H9 (cell line): Measurements from ENCODE around the gene SCGB2A2. TPM values are rescaled to one million over a fixed set of nuclear protein-coding genes. Genes with fewer than 3 reads are reported as not detected.

Source experiments
- DNase-seq: peaks from one replicate; pipeline ENCODE4 v3.0.0-alpha.2; 2017
- H2AFZ ChIP-seq: one replicate; pipeline ENCODE4 v1.6.1; 2013; ENCODE audit warnings: mild to moderate bottlenecking, low read length, control low read depth, moderate library complexity
- H2AK5ac ChIP-seq: 2 replicates; pipeline ENCODE4 v1.6.1; 2013; ENCODE audit warnings: low read length, control low read depth, mixed read lengths; ENCODE audit not compliant: insufficient read length
- H2BK120ac ChIP-seq: one replicate; pipeline ENCODE4 v1.6.1; 2013; ENCODE audit warnings: low read depth, mild to moderate bottlenecking, low read length, control low read depth, inconsistent platforms; ENCODE audit not compliant: poor library complexity, severe bottlenecking
- H2BK12ac ChIP-seq: 2 replicates; pipeline ENCODE4 v1.6.1; 2013; ENCODE audit warnings: low read length, control low read depth, mixed read lengths, low read depth; ENCODE audit not compliant: insufficient read length
- H2BK15ac ChIP-seq: 2 replicates; pipeline ENCODE4 v1.6.1; 2013; ENCODE audit warnings: low read depth, low read length, control low read depth
- H2BK20ac ChIP-seq: one replicate; pipeline ENCODE4 v1.6.1; 2013; ENCODE audit warnings: low read depth, mild to moderate bottlenecking, low read length, control low read depth, inconsistent platforms; ENCODE audit not compliant: poor library complexity, severe bottlenecking
- H2BK5ac ChIP-seq: 2 replicates; pipeline ENCODE4 v1.6.1; 2013; ENCODE audit warnings: low read length, control low read depth, mixed read lengths; ENCODE audit not compliant: insufficient read length
- H3K14ac ChIP-seq: 2 replicates; pipeline ENCODE4 v1.6.1; 2013; ENCODE audit warnings: low read length, control low read depth; ENCODE audit not compliant: insufficient read depth
- H3K18ac ChIP-seq: 2 replicates; pipeline ENCODE4 v1.6.1; 2013; ENCODE audit warnings: low read depth, mild to moderate bottlenecking, mixed read lengths, low read length, control low read depth; ENCODE audit not compliant: insufficient read length
- H3K23ac ChIP-seq: 2 replicates; pipeline ENCODE4 v1.6.1; 2013; ENCODE audit warnings: low read length, control low read depth, mixed read lengths, low read depth; ENCODE audit not compliant: insufficient read length
- H3K23me2 ChIP-seq: 2 replicates; pipeline ENCODE4 v1.6.1; 2013; ENCODE audit warnings: low read depth, mild to moderate bottlenecking, mixed read lengths, low read length, control low read depth; ENCODE audit not compliant: insufficient read length, poor library complexity, severe bottlenecking
- H3K27ac ChIP-seq: 2 replicates; pipeline ENCODE4 v1.5.1; 2013; ENCODE audit warnings: low read length, control low read depth, mixed read lengths, low read depth; ENCODE audit not compliant: insufficient read length
- H3K27me3 ChIP-seq: 2 replicates; pipeline ENCODE4 v1.6.1; 2013; ENCODE audit warnings: low read length, control low read depth, inconsistent platforms; ENCODE audit not compliant: insufficient read depth
- H3K4ac ChIP-seq: 2 replicates; pipeline ENCODE4 v1.6.1; 2013; ENCODE audit warnings: low read depth, mild to moderate bottlenecking, control low read depth, inconsistent platforms, low read length, moderate library complexity
- H3K4me1 ChIP-seq: 2 replicates; pipeline ENCODE4 v1.6.1; 2013; ENCODE audit warnings: low read length, control low read depth, inconsistent platforms; ENCODE audit not compliant: insufficient read depth
- H3K4me2 ChIP-seq: 2 replicates; pipeline ENCODE4 v1.6.1; 2013; ENCODE audit warnings: low read length, control low read depth, mixed read lengths; ENCODE audit not compliant: insufficient read length, insufficient read depth
- H3K56ac ChIP-seq: 2 replicates; pipeline ENCODE4 v1.6.1; 2013; ENCODE audit warnings: low read depth, mild to moderate bottlenecking, mixed read lengths, low read length, control low read depth; ENCODE audit not compliant: insufficient read length
- H3K79me1 ChIP-seq: 2 replicates; pipeline ENCODE4 v1.6.1; 2013; ENCODE audit warnings: low read depth, mild to moderate bottlenecking, moderate library complexity, low read length, control low read depth, inconsistent platforms; ENCODE audit not compliant: insufficient read depth, poor library complexity, severe bottlenecking
- H3K79me2 ChIP-seq: 2 replicates; pipeline ENCODE4 v1.6.1; 2013; ENCODE audit warnings: low read length, control low read depth, inconsistent platforms; ENCODE audit not compliant: insufficient read depth
- H3K9ac ChIP-seq: 2 replicates; pipeline ENCODE4 v1.6.1; 2013; ENCODE audit warnings: low read length, control low read depth, mixed read lengths; ENCODE audit not compliant: insufficient read length; ENCODE audit errors: extremely low read depth
- H3K9me3 ChIP-seq: one replicate; pipeline ENCODE4 v1.6.1; 2013; ENCODE audit warnings: low read depth, low read length, inconsistent platforms; ENCODE audit not compliant: control insufficient read depth
- H3T11ph ChIP-seq: one replicate; pipeline ENCODE4 v1.6.1; 2013; ENCODE audit warnings: mild to moderate bottlenecking, low read length, control low read depth, inconsistent platforms
- H4K20me1 ChIP-seq: one replicate; pipeline ENCODE4 v1.6.1; 2013; ENCODE audit not compliant: control insufficient read depth, insufficient read length, insufficient read depth
- H4K5ac ChIP-seq: 2 replicates; pipeline ENCODE4 v1.6.1; 2013; ENCODE audit warnings: low read depth, mild to moderate bottlenecking, mixed read lengths, low read length, control low read depth; ENCODE audit not compliant: insufficient read length
- H4K8ac ChIP-seq: replicated peaks from 2 replicates; pipeline ENCODE4 v1.6.1; 2013; ENCODE audit warnings: low read length, control low read depth, mixed read lengths, low read depth; ENCODE audit not compliant: insufficient read length
- H4K91ac ChIP-seq: 2 replicates; pipeline ENCODE4 v1.6.1; 2013; ENCODE audit warnings: low read depth, mild to moderate bottlenecking, moderate library complexity, mixed read lengths, low read length, control low read depth; ENCODE audit not compliant: insufficient read length
- H3K27ac Mint-ChIP-seq, 3 experiments: 2 replicates in 2 of 3; 3 replicates in 1 of 3; pipeline ENCODE4 v1.8.0; 2020 to 2021; ENCODE audit warnings: mixed read lengths in 3 of 3, mild to moderate bottlenecking in 1 of 3, moderate library complexity in 1 of 3
- H3K27me3 Mint-ChIP-seq: 2 replicates; pipeline ENCODE4 v1.8.0; 2021; ENCODE audit warnings: low read depth, mild to moderate bottlenecking, moderate library complexity, mixed read lengths
- H3K36me3 Mint-ChIP-seq, 3 experiments: 2 replicates in 2 of 3; 3 replicates in 1 of 3; pipeline ENCODE4 v1.8.0; 2020 to 2021; ENCODE audit warnings: low read depth in 3 of 3, mixed read lengths in 3 of 3; ENCODE audit not compliant: insufficient read depth in 1 of 3
- H3K4me1 Mint-ChIP-seq, 2 experiments: 2 replicates each; pipeline ENCODE4 v1.8.0; 2020; ENCODE audit warnings: mixed read lengths in 2 of 2
- H3K4me3 Mint-ChIP-seq, 2 experiments: 2 replicates in 1 of 2; 3 replicates in 1 of 2; pipeline ENCODE4 v1.8.0; 2020 to 2021; ENCODE audit warnings: mild to moderate bottlenecking in 2 of 2, mixed read lengths in 2 of 2, moderate library complexity in 1 of 2
- H3K9me3 Mint-ChIP-seq, 2 experiments: 2 replicates in 1 of 2; 3 replicates in 1 of 2; pipeline ENCODE4 v1.8.0; 2020; ENCODE audit warnings: mild to moderate bottlenecking in 2 of 2, mixed read lengths in 2 of 2, moderate library complexity in 1 of 2
- CTCF ChIP-seq: fragments of 200-600 bp; sonication (generic); conservative IDR thresholded peaks from 3 replicates; pipeline ENCODE4 v1.8.0; 2021; ENCODE audit warnings: antibody characterized with exemption, mild to moderate bottlenecking
- WGBS: extraction: QIAGEN DNeasy Blood & Tissue Kit; methylation state at CpG from one replicate; pipeline ENCODE4 v1.1.7; 2013; ENCODE audit warnings: missing lambda C conversion rate, low lambda C conversion rate, mixed read lengths; ENCODE audit not compliant: insufficient read length; ENCODE audit errors: extremely low coverage; 5-methylcytosine and 5-hydroxymethylcytosine counted together
- total RNA-seq: library from RNA; stranded (reverse); gene quantifications from 2 replicates; pipeline ENCODE4 v1.2.1, GENCODE V29; 2021

Gene SCGB2A2
- total RNA-seq, 1 experiment from 2014 or later: not detected

GRCh38 chr11:62273284-62273683 is 3.3 kb downstream of the SCGB2A2 start:
- H2AFZ ChIP-seq: no peak overlapping the region
- H3K14ac ChIP-seq: no peak overlapping the region
- no peak overlapping the region for H4K91ac ChIP-seq
- no peak for DNase-seq
- H3K36me3 Mint-ChIP-seq: no peaks in the 10 kb centered on the region; a peak in 1 of 7 replicates
- WGBS: no CpG with 5 or more reads among the region's 5 CpGs
- H3T11ph ChIP-seq: no peak overlapping the region
- H3K27me3 Mint-ChIP-seq: peaks cover 6% of the 10 kb centered on the region
- no peak overlapping the region for H3K4me3 Mint-ChIP-seq
- no peak overlapping the region for H2BK20ac ChIP-seq
- no peak overlapping the region for H3K4ac ChIP-seq
- no peak overlapping the region for H2BK15ac ChIP-seq
- no peaks in the 10 kb centered on the region; the same call in 1 of the 2 replicates for H3K27me3 ChIP-seq
- H4K8ac ChIP-seq: no peak overlapping the region
- no peaks in the 10 kb centered on the region for H4K20me1 ChIP-seq
- H3K79me1 ChIP-seq: no peaks in the 10 kb centered on the region
- no peaks in the 10 kb centered on the region for H3K9me3 ChIP-seq
- no peak overlapping the region for H2BK5ac ChIP-seq
- no peak overlapping the region for H3K27ac Mint-ChIP-seq
- no peak overlapping the region for H2BK12ac ChIP-seq
- H3K4me1 ChIP-seq: no peaks in the 10 kb centered on the region
- peaks cover 6 to 15% of the 10 kb centered on the region in 2 experiments for H3K9me3 Mint-ChIP-seq
- no peaks in the 10 kb centered on the region for H3K4me1 Mint-ChIP-seq
- H3K18ac ChIP-seq: no peak overlapping the region
- H3K4me2 ChIP-seq: no peak overlapping the region
- no peak for TF ChIP-seq CTCF
- H2BK120ac ChIP-seq: no peak overlapping the region
- no peak overlapping the region for H4K5ac ChIP-seq
- H3K23me2 ChIP-seq: peaks cover 2% of the 10 kb centered on the region
- H3K56ac ChIP-seq: no peak overlapping the region
- no peak overlapping the region for H3K9ac ChIP-seq
- H3K23ac ChIP-seq: no peak overlapping the region
- no peaks in the 10 kb centered on the region for H3K79me2 ChIP-seq
- H2AK5ac ChIP-seq: no peak overlapping the region
- no peak overlapping the region for H3K27ac ChIP-seq
